GM21367 (cell line): ENCODE data around the gene AP5S1.
A peak's percentile ranks its signal among the peaks of the same experiment; 100 is the strongest.

Source experiments
- ATAC-seq: cut with Tn5 transposase; IDR thresholded peaks from one replicate; pipeline ENCODE4 v1.9.1; 2021; ENCODE audit not compliant: unreplicated experiment

AP5S1 gene

GRCh38 chr20:3820048-3820900 is at the start of gene AP5S1:
TSS of gene AP5S1 (plus strand) at chr20:3820547. CDS start at chr20:3822118, 1,571 bp downstream.
- peak; percentile 65 for ATAC-seq

- no peak for ATAC-seq
Observed at GRCh38 chr20:3771552-3772058, 48.7 kb upstream of the AP5S1 start.

- ATAC-seq = no peak
Observed at GRCh38 chr20:3775457-3776108, 44.8 kb upstream of the AP5S1 start.

- ATAC-seq = no peak
Observed at GRCh38 chr20:3777381-3777715, 43.0 kb upstream of the AP5S1 start.

GRCh38 chr20:3777716-3778629 is 42.4 kb upstream of the AP5S1 start:
- no peak for ATAC-seq

- ATAC-seq = no peak
Observed at GRCh38 chr20:3778976-3779375, 41.4 kb upstream of the AP5S1 start.

GRCh38 chr20:3781153-3781910 is 39.0 kb upstream of the AP5S1 start, which contains the start of gene SPEF1:
TSS of gene SPEF1 (minus strand) at chr20:3781448. CDS start at chr20:3781287, 161 bp downstream.
- ATAC-seq = no peak

GRCh38 chr20:3782597-3782996 is 37.8 kb upstream of the AP5S1 start:
- ATAC-seq = no peak

GRCh38 chr20:3783068-3783489 is 37.3 kb upstream of the AP5S1 start:
- no peak for ATAC-seq

GRCh38 chr20:3783511-3784195 is 36.7 kb upstream of the AP5S1 start:
- ATAC-seq = no peak

- ATAC-seq = no peak
Observed at GRCh38 chr20:3784216-3784853, 36.0 kb upstream of the AP5S1 start.

GRCh38 chr20:3784863-3785239 is 35.5 kb upstream of the AP5S1 start:
- ATAC-seq = no peak

- no peak for ATAC-seq
Observed at GRCh38 chr20:3785240-3786125, 34.9 kb upstream of the AP5S1 start.

GRCh38 chr20:3786126-3786484 is 34.2 kb upstream of the AP5S1 start:
- no peak for ATAC-seq

GRCh38 chr20:3786665-3787323 is 33.6 kb upstream of the AP5S1 start, which contains the start of gene CENPB:
TSS of gene CENPB (minus strand) at chr20:3786740. CDS start at chr20:3786483, 257 bp downstream.
- peak; percentile 66 for ATAC-seq

- ATAC-seq = no peak
Observed at GRCh38 chr20:3787324-3788014, 32.9 kb upstream of the AP5S1 start.

GRCh38 chr20:3788685-3789155 is 31.6 kb upstream of the AP5S1 start:
- ATAC-seq = no peak
